GM18907 (cell line): Measurements from ENCODE around the gene TMEM44.

ENCODE experiments used
- ATAC-seq: cut with Tn5 transposase; IDR thresholded peaks from one replicate; pipeline ENCODE4 v1.9.1; 2021; ENCODE audit warnings: mild to moderate bottlenecking, moderate library complexity; ENCODE audit not compliant: unreplicated experiment

The TMEM44 gene

GRCh38 chr3:194582196-194582905 is 50.9 kb downstream of the TMEM44 start:
- ATAC-seq: no peak

- ATAC-seq: no peak
These were observed 54.1 kb downstream of the TMEM44 start for GRCh38 chr3:194579091-194579606.

GRCh38 chr3:194577986-194578905 is 55.0 kb downstream of the TMEM44 start:
- ATAC-seq: no peak

GRCh38 chr3:194575484-194576210 is 57.6 kb downstream of the TMEM44 start:
- ATAC-seq: no peak

GRCh38 chr3:194574639-194575483 is 58.4 kb downstream of the TMEM44 start:
- ATAC-seq: no peak

- ATAC-seq: peak; percentile 85
These were observed 59.4 kb downstream of the TMEM44 start for GRCh38 chr3:194573680-194574437.

GRCh38 chr3:194572944-194573491 is 60.2 kb downstream of the TMEM44 start:
- ATAC-seq: no peak

GRCh38 chr3:194572143-194572789 is 61.0 kb downstream of the TMEM44 start:
- ATAC-seq: no peak

GRCh38 chr3:194571491-194572142 is 61.6 kb downstream of the TMEM44 start:
- no peak for ATAC-seq

GRCh38 chr3:194570898-194571297 is 62.3 kb downstream of the TMEM44 start:
- ATAC-seq: no peak

- ATAC-seq: no peak
These were observed 63.0 kb downstream of the TMEM44 start for GRCh38 chr3:194570235-194570634.

GRCh38 chr3:194569252-194569651 is 64.0 kb downstream of the TMEM44 start:
- no peak for ATAC-seq

- no peak for ATAC-seq
These were observed 67.5 kb downstream of the TMEM44 start for GRCh38 chr3:194565597-194566190.

- ATAC-seq: no peak
These were observed 70.2 kb downstream of the TMEM44 start for GRCh38 chr3:194562986-194563385.

- ATAC-seq: no peak
These were observed 71.8 kb downstream of the TMEM44 start for GRCh38 chr3:194561306-194561974.

- no peak for ATAC-seq
These were observed 73.2 kb downstream of the TMEM44 start for GRCh38 chr3:194560047-194560446.

GRCh38 chr3:194559530-194559929 is 73.7 kb downstream of the TMEM44 start:
- ATAC-seq: no peak
